ENCODE measurements around the gene B4GALNT1.

The B4GALNT1 gene

GRCh38 chr12:57583008-57583831 is 49.8 kb downstream of the B4GALNT1 start:
- peak; percentile 86 for DNase-seq

- no peak for DNase-seq
Observed at GRCh38 chr12:57582440-57582839, 50.6 kb downstream of the B4GALNT1 start.

- DNase-seq: no peak
Observed at GRCh38 chr12:57581802-57582201, 51.2 kb downstream of the B4GALNT1 start.

GRCh38 chr12:57580466-57580795 is 52.6 kb downstream of the B4GALNT1 start:
- no peak for DNase-seq

GRCh38 chr12:57579677-57580465 is 53.1 kb downstream of the B4GALNT1 start:
- no peak for DNase-seq

- no peak for DNase-seq
Observed at GRCh38 chr12:57579011-57579410, 54.0 kb downstream of the B4GALNT1 start.

- no peak for DNase-seq
Observed at GRCh38 chr12:57577981-57578758, 54.8 kb downstream of the B4GALNT1 start.

GRCh38 chr12:57576613-57577160 is 56.3 kb downstream of the B4GALNT1 start:
- no peak for DNase-seq
